Breast epithelium (tissue), 4 donors: ENCODE results near the gene TSPAN8. TPM values are rescaled to one million over a fixed set of nuclear protein-coding genes. Genes with fewer than 3 reads are reported as not detected.

Source experiments
- DNase-seq, 2 donors: peaks; one replicate each; pipeline ENCODE4 v3.0.0-alpha.2; 2019; ENCODE audit warnings: low spot score in 2 of 2
- H3K27ac ChIP-seq, 2 donors: fragments of 200-600 bp; sonication (generic) in 1 of 2; one replicate each; pipeline ENCODE4 v1.5.1; 2016 to 2019; ENCODE audit warnings: mild to moderate bottlenecking in 1 of 2
- H3K27me3 ChIP-seq, 2 donors: fragments of 200-600 bp; sonication (generic) in 1 of 2; one replicate each; pipeline versions ENCODE4 v1.5.1 to v1.6.0; 2017 to 2019; ENCODE audit warnings: control low read depth in 1 of 2, mild to moderate bottlenecking in 1 of 2
- H3K36me3 ChIP-seq: fragments of 200-600 bp; one replicate; pipeline ENCODE4 v1.5.1; 2019
- H3K4me1 ChIP-seq, 2 donors: fragments of 200-600 bp; sonication (generic); one replicate each; pipeline ENCODE4 v1.5.1; 2016 to 2019; ENCODE audit warnings: control low read depth in 1 of 2
- H3K4me3 ChIP-seq, 3 donors: fragments of 200-600 bp; sonication (generic); 1 replicate in 2 of 3; 2 replicates in 1 of 3; pipeline ENCODE4 v1.5.1; 2016 to 2019; ENCODE audit warnings: mild to moderate bottlenecking in 3 of 3, moderate library complexity in 2 of 3
- H3K9me3 ChIP-seq, 2 donors: fragments of 200-600 bp; sonication (generic) in 1 of 2; one replicate each; pipeline ENCODE4 v1.5.1; 2016 to 2019; ENCODE audit warnings: control low read depth in 1 of 2
- POLR2A ChIP-seq: fragments of 450-650 bp; IDR thresholded peaks from one replicate; pipeline ENCODE4 v1.6.1; 2016; ENCODE audit warnings: antibody characterized with exemption, mild to moderate bottlenecking, moderate library complexity
- POLR2AphosphoS5 ChIP-seq, 3 donors: sonication (generic); formaldehyde crosslinking; IDR thresholded peaks; one replicate each; pipeline ENCODE4 v1.6.1; 2017; ENCODE audit warnings: antibody characterized with exemption in 3 of 3
- intact Hi-C: fragments of 100-400 bp; cut with DNase I; formaldehyde crosslinking; loops from one replicate; pipeline ENCODE4 v1.15.1; 2023; ENCODE audit warnings: low total_unique reads
- total RNA-seq, 3 donors: library from RNA; depleted of rRNA; stranded (reverse); fragments of >200 nt; gene quantifications; one replicate each; pipeline ENCODE4 v1.1.0, GENCODE V29; 2016
- TF ChIP-seq, protein P1 (sequence below), 3 donors: fragments of 450-650 bp; IDR thresholded peaks; one replicate each; pipeline ENCODE4 v1.5.1; 2016 to 2017; ENCODE audit warnings: antibody characterized with exemption in 3 of 3, mild to moderate bottlenecking in 3 of 3, moderate library complexity in 3 of 3

The TSPAN8 gene
- total RNA-seq, 3 donors from 2014 or later: 3.1 to 28.3 (median 18.4) TPM

DNA sequence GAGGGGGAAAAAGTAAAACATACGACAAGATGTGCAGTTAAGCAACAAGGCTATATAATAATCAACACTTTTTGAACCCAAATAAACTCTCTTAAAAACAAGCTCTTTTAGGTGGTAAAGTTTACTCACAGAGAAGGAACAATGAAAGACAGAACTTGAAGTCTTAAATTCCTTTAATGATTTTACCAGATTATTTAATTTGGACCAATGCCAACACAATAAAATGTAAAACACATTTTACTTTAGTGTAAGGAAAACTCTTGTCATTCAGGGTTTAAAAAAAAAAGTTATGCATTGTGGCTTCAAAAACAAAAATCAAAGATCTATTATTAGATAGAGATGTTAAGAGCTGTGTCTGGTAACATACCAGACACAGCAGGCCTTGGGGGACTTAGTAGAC is 13.1 kb downstream of the TSPAN8 start:
- no peaks in the 10 kb centered on the region for H3K4me1 ChIP-seq
- no peak overlapping the region for H3K27ac ChIP-seq
- intact Hi-C loops: no loop called here
- H3K4me3 ChIP-seq: no peak overlapping the region
- TF ChIP-seq POLR2A (no peak), POLR2AphosphoS5 (IDR thresholded peaks at IDR 0.05) (no peak)
- TF ChIP-seq, protein P1, sequence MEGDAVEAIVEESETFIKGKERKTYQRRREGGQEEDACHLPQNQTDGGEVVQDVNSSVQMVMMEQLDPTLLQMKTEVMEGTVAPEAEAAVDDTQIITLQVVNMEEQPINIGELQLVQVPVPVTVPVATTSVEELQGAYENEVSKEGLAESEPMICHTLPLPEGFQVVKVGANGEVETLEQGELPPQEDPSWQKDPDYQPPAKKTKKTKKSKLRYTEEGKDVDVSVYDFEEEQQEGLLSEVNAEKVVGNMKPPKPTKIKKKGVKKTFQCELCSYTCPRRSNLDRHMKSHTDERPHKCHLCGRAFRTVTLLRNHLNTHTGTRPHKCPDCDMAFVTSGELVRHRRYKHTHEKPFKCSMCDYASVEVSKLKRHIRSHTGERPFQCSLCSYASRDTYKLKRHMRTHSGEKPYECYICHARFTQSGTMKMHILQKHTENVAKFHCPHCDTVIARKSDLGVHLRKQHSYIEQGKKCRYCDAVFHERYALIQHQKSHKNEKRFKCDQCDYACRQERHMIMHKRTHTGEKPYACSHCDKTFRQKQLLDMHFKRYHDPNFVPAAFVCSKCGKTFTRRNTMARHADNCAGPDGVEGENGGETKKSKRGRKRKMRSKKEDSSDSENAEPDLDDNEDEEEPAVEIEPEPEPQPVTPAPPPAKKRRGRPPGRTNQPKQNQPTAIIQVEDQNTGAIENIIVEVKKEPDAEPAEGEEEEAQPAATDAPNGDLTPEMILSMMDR (IDR thresholded peaks at IDR 0.05): no peak
- H3K27me3 ChIP-seq: no peaks in the 10 kb centered on the region
- H3K9me3 ChIP-seq: no peaks in the 10 kb centered on the region
- no peak for DNase-seq
- H3K36me3 ChIP-seq: no peaks in the 10 kb centered on the region

- no peaks in the 10 kb centered on the region for H3K9me3 ChIP-seq
- H3K27me3 ChIP-seq: no peaks in the 10 kb centered on the region
- H3K4me1 ChIP-seq: no peaks in the 10 kb centered on the region
- no peak for DNase-seq
- TF ChIP-seq, protein P1 (IDR thresholded peaks at IDR 0.05): no peak
- TF ChIP-seq POLR2A (no peak), POLR2AphosphoS5 (IDR thresholded peaks at IDR 0.05) (no peak)
- no peaks in the 10 kb centered on the region for H3K36me3 ChIP-seq
- intact Hi-C loops: no loop called here
- H3K4me3 ChIP-seq: no peak overlapping the region
- no peak overlapping the region for H3K27ac ChIP-seq
Observed at GRCh38 chr12:71142956-71143355, 14.8 kb downstream of the TSPAN8 start.

DNA sequence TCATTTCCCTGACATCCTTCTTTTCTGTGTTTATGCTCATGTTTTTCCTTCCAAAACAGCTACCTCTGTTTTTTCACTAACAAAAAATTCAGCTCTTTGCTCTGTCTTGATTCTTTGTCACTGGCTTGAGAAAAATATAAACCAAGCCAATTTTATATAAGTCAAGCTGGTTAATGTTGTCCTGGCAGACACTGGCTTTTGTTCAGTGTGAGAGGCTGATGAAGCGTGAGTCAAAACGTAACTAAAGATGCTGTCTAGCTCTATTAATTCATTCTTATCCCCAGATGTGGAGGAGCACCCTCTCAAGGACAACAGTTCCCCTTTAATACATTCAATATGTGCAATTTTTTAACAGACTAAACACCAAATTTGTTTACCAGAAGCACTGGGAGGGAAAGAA is 15.8 kb downstream of the TSPAN8 start:
- Histone ChIP-seq H3K4me1 (no peaks in the 10 kb centered on the region), H3K4me3 (no peak overlapping the region), H3K36me3 (no peaks in the 10 kb centered on the region), H3K9me3 (no peaks in the 10 kb centered on the region), H3K27ac (peak overlapping the region in 1 of 2 donors; percentile 59), H3K27me3 (no peaks in the 10 kb centered on the region)
- DNase-seq: no peak
- no peak for TF ChIP-seq POLR2AphosphoS5 (IDR thresholded peaks at IDR 0.05)
- no peak for TF ChIP-seq POLR2A
- TF ChIP-seq, protein P1 (IDR thresholded peaks at IDR 0.05): no peak
- intact Hi-C loops: no loop called here

- H3K4me1 ChIP-seq: no peaks in the 10 kb centered on the region
- intact Hi-C loops: no loop called here
- TF ChIP-seq POLR2AphosphoS5 (IDR thresholded peaks at IDR 0.05): no peak
- TF ChIP-seq POLR2A: no peak
- TF ChIP-seq, protein P1 (IDR thresholded peaks at IDR 0.05): no peak
- H3K36me3 ChIP-seq: no peaks in the 10 kb centered on the region
- peak overlapping the region in 1 of 2 donors; percentile 59 for H3K27ac ChIP-seq
- H3K9me3 ChIP-seq: no peaks in the 10 kb centered on the region
- H3K27me3 ChIP-seq: no peaks in the 10 kb centered on the region
- DNase-seq: no peak
- no peak overlapping the region for H3K4me3 ChIP-seq
Observed at GRCh38 chr12:71141378-71141926, 16.3 kb downstream of the TSPAN8 start.

- H3K9me3 ChIP-seq: no peaks in the 10 kb centered on the region
- no peaks in the 10 kb centered on the region for H3K36me3 ChIP-seq
- H3K27me3 ChIP-seq: no peaks in the 10 kb centered on the region
- DNase-seq: no peak
- H3K27ac ChIP-seq: no peak overlapping the region
- TF ChIP-seq, protein P1 (IDR thresholded peaks at IDR 0.05): no peak
- TF ChIP-seq POLR2A: no peak
- TF ChIP-seq POLR2AphosphoS5 (IDR thresholded peaks at IDR 0.05): no peak
- H3K4me3 ChIP-seq: no peak overlapping the region
- H3K4me1 ChIP-seq: no peaks in the 10 kb centered on the region
- intact Hi-C loops: no loop called here
Observed at GRCh38 chr12:71139153-71139735, 18.6 kb downstream of the TSPAN8 start.
